ENCODE results near the gene ABITRAM. TPM values are rescaled to one million over a fixed set of nuclear protein-coding genes. Genes with fewer than 3 reads are reported as not detected.

ABITRAM gene
- total and polyA plus RNA-seq, 2 donors from 2014 or later: 11.7 to 13.6 TPM

- TF ChIP-seq CTCF (IDR thresholded peaks at IDR 0.05; ENCODE audit: borderline replicate concordance, extremely low read depth, insufficient read depth): no peak
- no peaks in the 10 kb centered on the region for H3K9me3 ChIP-seq (ENCODE audit: control insufficient read depth in 2 of 3, insufficient read depth in 1 of 3, low read length in 3 of 3)
- H3K4me1 ChIP-seq (ENCODE audit: control insufficient read depth in 2 of 3, insufficient read depth in 2 of 3, low read depth in 1 of 3, low read length in 3 of 3): no peaks in the 10 kb centered on the region
- FAIRE-seq: no peak
- H3K4me3 ChIP-seq (ENCODE audit: low read length in 3 of 3): no peak overlapping the region
- no peak for DNase-seq
- no peak overlapping the region for H3K9ac ChIP-seq (ENCODE audit: low read length in 3 of 3)
- peaks cover 0 to 7% (median 4%) of the 10 kb centered on the region in 3 donors for H3K36me3 ChIP-seq (ENCODE audit: control insufficient read depth in 2 of 3, insufficient read depth in 3 of 3, low read length in 3 of 3)
- intact Hi-C loops (cut with DNase I): no loop called here
- no peak overlapping the region for H3K27ac ChIP-seq (ENCODE audit: low read depth in 2 of 2, low read length in 2 of 2)
- H3K27me3 ChIP-seq (ENCODE audit: control insufficient read depth, insufficient read depth, low read length): no peaks in the 10 kb centered on the region
These were observed 16.0 kb downstream of the ABITRAM start for GRCh38 chr9:108950168-108950567.

GRCh38 chr9:108951578-108951977 lies 17.4 kb downstream of the ABITRAM start:
- DNase-seq (no peak), FAIRE-seq (no peak)
- Histone ChIP-seq H3K36me3 (ENCODE audit: control insufficient read depth in 2 of 3, insufficient read depth in 3 of 3, low read length in 3 of 3) (peaks cover 0 to 7% (median 4%) of the 10 kb centered on the region in 3 donors), H3K4me1 (ENCODE audit: control insufficient read depth in 2 of 3, insufficient read depth in 2 of 3, low read depth in 1 of 3, low read length in 3 of 3) (no peaks in the 10 kb centered on the region), H3K9me3 (ENCODE audit: control insufficient read depth in 2 of 3, insufficient read depth in 1 of 3, low read length in 3 of 3) (no peaks in the 10 kb centered on the region), H3K4me3 (ENCODE audit: low read length in 3 of 3) (no peak overlapping the region), H3K27ac (ENCODE audit: low read depth in 2 of 2, low read length in 2 of 2) (no peak overlapping the region), H3K9ac (ENCODE audit: low read length in 3 of 3) (no peak overlapping the region), H3K27me3 (ENCODE audit: control insufficient read depth, insufficient read depth, low read length) (no peaks in the 10 kb centered on the region)
- TF ChIP-seq CTCF (IDR thresholded peaks at IDR 0.05; ENCODE audit: borderline replicate concordance, extremely low read depth, insufficient read depth): no peak
- intact Hi-C loops (cut with DNase I): no loop called here

- DNase-seq (peak in 2 of 5 donors; percentile 60 to 67), FAIRE-seq (peak; percentile 97)
- peak; percentile 57 for TF ChIP-seq CTCF (IDR thresholded peaks at IDR 0.05; ENCODE audit: borderline replicate concordance, extremely low read depth, insufficient read depth)
- no peaks in the 10 kb centered on the region for H3K9me3 ChIP-seq (ENCODE audit: control insufficient read depth in 2 of 3, insufficient read depth in 1 of 3, low read length in 3 of 3)
- no peaks in the 10 kb centered on the region for H3K4me1 ChIP-seq (ENCODE audit: control insufficient read depth in 2 of 3, insufficient read depth in 2 of 3, low read depth in 1 of 3, low read length in 3 of 3)
- intact Hi-C loops (cut with DNase I): no loop called here
- H3K4me3 ChIP-seq (ENCODE audit: low read length in 3 of 3): no peak overlapping the region
- H3K9ac ChIP-seq (ENCODE audit: low read length in 3 of 3): peak overlapping the region in 1 of 3 donors; percentile 1
- H3K36me3 ChIP-seq (ENCODE audit: control insufficient read depth in 2 of 3, insufficient read depth in 3 of 3, low read length in 3 of 3): peaks cover 0 to 7% (median 2%) of the 10 kb centered on the region in 3 donors
- H3K27ac ChIP-seq (ENCODE audit: low read depth in 2 of 2, low read length in 2 of 2): peak overlapping the region in 1 of 2 donors; percentile 11
- no peaks in the 10 kb centered on the region for H3K27me3 ChIP-seq (ENCODE audit: control insufficient read depth, insufficient read depth, low read length)
These were observed 19.9 kb downstream of the ABITRAM start for GRCh38 chr9:108953983-108954574.
